ENCODE measurements around the gene PLXNB2. TPM values are rescaled to one million over a fixed set of nuclear protein-coding genes. Genes with fewer than 3 reads are reported as not detected.

PLXNB2 gene
- total RNA-seq, 1 experiment from 2014 or later: 236 TPM

DNA sequence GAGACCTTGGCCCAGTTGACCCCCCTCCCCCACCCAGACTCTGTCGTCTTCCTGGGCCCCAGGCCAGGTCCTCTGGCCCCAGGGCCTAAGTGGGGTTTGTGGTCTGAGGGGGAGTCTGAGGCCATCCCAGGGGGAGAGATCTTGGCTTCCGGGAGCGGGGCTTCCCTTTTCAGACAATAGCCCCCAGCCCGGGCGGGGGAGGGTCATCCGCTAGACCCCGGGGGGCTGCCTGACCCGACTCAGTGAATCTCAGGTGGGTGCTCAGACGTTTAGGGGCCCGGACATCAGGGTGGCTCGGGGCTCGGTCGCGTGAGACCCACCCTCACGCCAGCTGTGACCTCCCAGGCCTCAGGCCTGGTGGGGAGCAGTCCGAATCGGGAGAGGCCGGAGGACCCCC is 37.9 kb downstream of the PLXNB2 start:
- H3K27ac ChIP-seq (ENCODE audit: low read depth, low read length): peak overlapping the region; percentile 51
- H3K9me2 ChIP-seq (ENCODE audit: insufficient read depth): no peaks in the 10 kb centered on the region
- no peaks in the 10 kb centered on the region for H3K79me2 ChIP-seq (ENCODE audit: insufficient read depth, low read length)
- POLR2A ChIA-PET: no interaction called here
- DNase-seq (ENCODE audit: low read depth, low spot score): no peak
- peak overlapping the region; percentile 88 for H3K4me2 ChIP-seq (ENCODE audit: low read length)
- ATAC-seq: 0 out of 2 replicates have a peak, but pooled peaks have one; percentile 1
- H3K9ac ChIP-seq (ENCODE audit: low read length): peak overlapping the region; percentile 57
- BruUV-seq (replicated peaks): no TSS peak
- H2AFZ ChIP-seq (ENCODE audit: low read depth, low read length, poor library complexity, severe bottlenecking): no peak overlapping the region
- H3K4me3 ChIP-seq (replicated peaks in 1 of 2; ENCODE audit: low read depth in 1 of 2, low read length in 2 of 2): peak overlapping the region; percentile 48 to 65
- H3K4me1 ChIP-seq (ENCODE audit: control insufficient read depth in 1 of 2, insufficient read depth in 2 of 2, low read length in 2 of 2): peaks cover 27 to 44% of the 10 kb centered on the region in 2 experiments
- CTCF ChIA-PET: no interaction called here
- TF ChIP-seq CBX3 (IDR thresholded peaks at IDR 0.05; ENCODE audit: low read depth) (no peak), SP1 (IDR thresholded peaks at IDR 0.05; ENCODE audit: low read depth) (no peak), YY1 (IDR thresholded peaks at IDR 0.05; ENCODE audit: extremely low read depth, insufficient replicate concordance, low read depth, low read length) (no peak), EGR1 (IDR thresholded peaks at IDR 0.05; ENCODE audit: low read depth) (no peak), ELF1 (IDR thresholded peaks at IDR 0.05; ENCODE audit: borderline replicate concordance, low read depth) (no peak)
- no peaks in the 10 kb centered on the region for H3K27me3 ChIP-seq (ENCODE audit: insufficient read depth, low read length)
- H3K9me3 ChIP-seq (ENCODE audit: control insufficient read depth in 1 of 2, insufficient read depth in 1 of 2, low read depth in 1 of 2, low read length in 2 of 2): no peaks in the 10 kb centered on the region
- no peaks in the 10 kb centered on the region for H4K20me1 ChIP-seq (ENCODE audit: insufficient read depth)
- RAD21 ChIA-PET (ENCODE audit: low non-redundant PET in 1 of 2, low total read pairs in 2 of 2, uncharacterized antibody in 2 of 2, unreplicated experiment in 2 of 2): no interaction called here
- no peaks in the 10 kb centered on the region for H3K36me3 ChIP-seq (ENCODE audit: control insufficient read depth in 1 of 2, insufficient read depth in 2 of 2, low read length in 2 of 2)
- intact Hi-C loops (cut with micrococcal nuclease): no loop called here

DNA sequence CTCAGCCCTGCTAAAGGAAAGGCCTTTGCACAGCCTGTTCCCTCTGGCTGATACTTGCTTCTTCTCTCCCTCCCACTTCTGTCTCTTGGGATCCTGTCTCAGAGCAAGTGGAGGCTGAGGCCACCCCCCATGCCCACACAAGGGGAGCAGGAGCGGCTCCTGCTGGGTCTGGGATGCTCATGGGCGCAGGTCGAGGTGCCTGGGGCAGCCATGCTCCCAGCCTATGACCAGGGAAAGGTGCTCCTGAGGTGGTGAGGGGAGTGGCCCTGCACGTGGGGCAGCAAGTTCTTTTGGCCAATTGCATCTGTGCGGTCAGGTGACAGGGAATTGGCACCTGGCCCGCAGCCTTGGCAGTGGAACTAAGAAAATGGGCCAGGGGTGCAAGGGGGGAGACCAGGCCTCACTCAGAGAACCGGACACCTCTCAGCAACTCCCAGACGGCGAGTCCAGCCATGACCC is 38.8 kb downstream of the PLXNB2 start:
- CTCF ChIA-PET: no interaction called here
- H3K9ac ChIP-seq (ENCODE audit: low read length): no peak overlapping the region
- ATAC-seq: no peak

More for the DNA sequence above, 38.8 kb downstream of the PLXNB2 start:
- H3K79me2 ChIP-seq (ENCODE audit: insufficient read depth, low read length): no peaks in the 10 kb centered on the region
- no peak overlapping the region for H2AFZ ChIP-seq (ENCODE audit: low read depth, low read length, poor library complexity, severe bottlenecking)
- H3K27ac ChIP-seq (ENCODE audit: low read depth, low read length): peak overlapping the region; percentile 51
- H3K4me1 ChIP-seq (ENCODE audit: control insufficient read depth in 1 of 2, insufficient read depth in 2 of 2, low read length in 2 of 2): peaks cover 27 to 40% of the 10 kb centered on the region in 2 experiments
- no TSS peak for BruUV-seq (replicated peaks)
- H3K36me3 ChIP-seq (ENCODE audit: control insufficient read depth in 1 of 2, insufficient read depth in 2 of 2, low read length in 2 of 2): no peaks in the 10 kb centered on the region
- peak overlapping the region; percentile 88 for H3K4me2 ChIP-seq (ENCODE audit: low read length)
- no peaks in the 10 kb centered on the region for H4K20me1 ChIP-seq (ENCODE audit: insufficient read depth)
- H3K27me3 ChIP-seq (ENCODE audit: insufficient read depth, low read length): no peaks in the 10 kb centered on the region
- intact Hi-C loops (cut with micrococcal nuclease): no loop called here
- ChIA-PET POLR2A (no interaction called here), RAD21 (ENCODE audit: low non-redundant PET in 1 of 2, low total read pairs in 2 of 2, uncharacterized antibody in 2 of 2, unreplicated experiment in 2 of 2) (no interaction called here)
- H3K9me2 ChIP-seq (ENCODE audit: insufficient read depth): no peaks in the 10 kb centered on the region
- no peaks in the 10 kb centered on the region for H3K9me3 ChIP-seq (ENCODE audit: control insufficient read depth in 1 of 2, insufficient read depth in 1 of 2, low read depth in 1 of 2, low read length in 2 of 2)
- no peak for TF ChIP-seq YY1 (IDR thresholded peaks at IDR 0.05; ENCODE audit: extremely low read depth, insufficient replicate concordance, low read depth, low read length)
- TF ChIP-seq, protein P1, sequence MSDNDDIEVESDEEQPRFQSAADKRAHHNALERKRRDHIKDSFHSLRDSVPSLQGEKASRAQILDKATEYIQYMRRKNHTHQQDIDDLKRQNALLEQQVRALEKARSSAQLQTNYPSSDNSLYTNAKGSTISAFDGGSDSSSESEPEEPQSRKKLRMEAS (IDR thresholded peaks at IDR 0.05): peak; percentile 55; the same call in 1 of the 2 replicates
- H3K4me3 ChIP-seq (replicated peaks in 1 of 2; ENCODE audit: low read depth in 1 of 2, low read length in 2 of 2): peak overlapping the region in 1 of 2 experiments; percentile 65; a peak in 1 of 4 replicates
- DNase-seq (ENCODE audit: low read depth, low spot score): no peak
